Right lobe of liver (tissue), 4 donors: ENCODE results near the gene CUBN.

ENCODE experiments used
- CTCF ChIP-seq, 4 donors: fragments of 200-600 bp in 3 of 4; fragments of 450-650 bp in 1 of 4; IDR thresholded peaks; one replicate each; pipeline versions ENCODE4 v1.5.1 to v1.8.0; 2016 to 2022; ENCODE audit warnings: antibody characterized with exemption in 4 of 4, mild to moderate bottlenecking in 2 of 4
- POLR2A ChIP-seq: fragments of 450-650 bp; IDR thresholded peaks from one replicate; pipeline ENCODE4 v1.6.1; 2017; ENCODE audit warnings: antibody characterized with exemption, mild to moderate bottlenecking
- donor health status: DM: no; HTN: no; CAD: no.
- donor health status: DM: no; HTN: no; CAD: no.
- donor health status: DM: no; HTN: yes; CAD: no.

- no peak for TF ChIP-seq CTCF (IDR thresholded peaks at IDR 0.05)
- TF ChIP-seq POLR2A, result no peak
Measured at GRCh38 chr10:17010363-17011145, 119.1 kb downstream of the CUBN start.
